CD4-positive, alpha-beta T cell (primary cell): ENCODE measurements around the gene STRC. TPM values are rescaled to one million over a fixed set of nuclear protein-coding genes. Genes with fewer than 3 reads are reported as not detected.
"Not testable (repeated sequence)": the region's sequence is repeated elsewhere in the genome, so short reads cannot be mapped to it uniquely, and the experiment has no call there.

ENCODE experiments used
- ATAC-seq: fragments of 200-7000 bp; cut with Tn5 transposase; one replicate; pipeline ENCODE4 v1.10.0; 2022; ENCODE audit warnings: mild to moderate bottlenecking; ENCODE audit not compliant: poor library complexity
- CTCF ChIA-PET: fragments of 350-600 bp; sonication (Branson Sonifier 250); formaldehyde crosslinking; loops from one replicate; lab custom pipeline; 2021; ENCODE audit warnings: antibody characterized with exemption, inconsistent platforms; lab: Charles Lee
- POLR2A ChIA-PET: fragments of 350-600 bp; sonication (Branson Sonifier 250); formaldehyde crosslinking; loops from one replicate; lab custom pipeline; 2021; ENCODE audit warnings: antibody characterized with exemption, inconsistent platforms; lab: Charles Lee
- DNase-seq, 14 experiments: peaks; one replicate each; pipeline ENCODE4 v3.0.0-alpha.2; 2013 to 2020; ENCODE audit warnings: mixed read lengths in 2 of 14
- H3K27ac ChIP-seq, 2 donors: one replicate each; pipeline versions ENCODE4 v1.5.1 to v1.7.0; 2013; ENCODE audit warnings: low read length in 2 of 2, low read depth in 1 of 2, mild to moderate bottlenecking in 1 of 2
- H3K27me3 ChIP-seq, 2 experiments: 1 replicate in 1 of 2; 2 replicates in 1 of 2; pipeline versions ENCODE4 v1.6.1 to v1.7.0; 2013; ENCODE audit warnings: low read length in 2 of 2, control low read depth in 1 of 2, mild to moderate bottlenecking in 1 of 2, moderate library complexity in 1 of 2; ENCODE audit not compliant: insufficient read depth in 2 of 2, control insufficient read depth in 1 of 2
- H3K36me3 ChIP-seq: one replicate; pipeline ENCODE4 v1.6.1; 2013; ENCODE audit warnings: low read length, control low read depth; ENCODE audit not compliant: insufficient read depth
- H3K4me1 ChIP-seq: one replicate; pipeline ENCODE4 v1.6.1; 2013; ENCODE audit warnings: low read length, control low read depth; ENCODE audit not compliant: insufficient read depth
- H3K4me3 ChIP-seq: one replicate; pipeline ENCODE4 v1.5.1; 2013; ENCODE audit warnings: mild to moderate bottlenecking, low read length, moderate library complexity
- H3K9me3 ChIP-seq, 2 experiments: 1 replicate in 1 of 2; 2 replicates in 1 of 2; pipeline versions ENCODE4 v1.6.1 to v1.7.0; 2013; ENCODE audit warnings: low read length in 2 of 2, mild to moderate bottlenecking in 2 of 2, control low read depth in 1 of 2, moderate library complexity in 1 of 2; ENCODE audit not compliant: control insufficient read depth in 1 of 2, insufficient read depth in 1 of 2
- H3K27ac Mint-ChIP-seq: one replicate; pipeline ENCODE4 v1.8.0; 2020; ENCODE audit warnings: mixed read lengths
- H3K27me3 Mint-ChIP-seq: one replicate; pipeline ENCODE4 v1.8.0; 2021; ENCODE audit warnings: mixed read lengths
- H3K36me3 Mint-ChIP-seq: one replicate; pipeline ENCODE4 v1.8.0; 2021; ENCODE audit warnings: low read depth, mixed read lengths
- H3K4me1 Mint-ChIP-seq: one replicate; pipeline ENCODE4 v1.8.0; 2021; ENCODE audit warnings: low read depth, mixed read lengths
- H3K4me3 Mint-ChIP-seq: one replicate; pipeline ENCODE4 v1.8.0; 2020; ENCODE audit warnings: mild to moderate bottlenecking, mixed read lengths
- H3K9me3 Mint-ChIP-seq: one replicate; pipeline ENCODE4 v1.8.0; 2020; ENCODE audit warnings: mixed read lengths
- intact Hi-C, 2 experiments: fragments of 100-400 bp; cut with DNase I in 1 of 2; cut with micrococcal nuclease in 1 of 2; formaldehyde crosslinking; loops; one replicate each; pipeline versions ENCODE4 v1.15.1 to v1.9.0; 2023 to 2025; cut with DNase I, micrococcal nuclease
- polyA plus RNA-seq, 2 donors: library from polyadenylated mRNA; unstranded; fragments of 120-200 nt; gene quantifications; one replicate each; pipeline ENCODE4 v1.2.1, GENCODE V29; 2013
- total RNA-seq, 174 experiments: library from RNA in 2 of 174; stranded (reverse) in 2 of 174; gene quantifications; one replicate each; pipeline ENCODE4 v1.2.3 and lab custom pipeline; 2021 to 2026

Gene STRC
- 1 to 10 TPM; 1.7 to 2.1 TPM for total RNA-seq
- 0.37 TPM for polyA plus RNA-seq (2013, experiment 1 of 2)
- 1.4 TPM for polyA plus RNA-seq (2013, experiment 2 of 2)
- total RNA-seq (lab: John Stamatoyannopoulos, UW), result 0 to 1.3 (median 0.14) reads per million in 172 experiments

DNA sequence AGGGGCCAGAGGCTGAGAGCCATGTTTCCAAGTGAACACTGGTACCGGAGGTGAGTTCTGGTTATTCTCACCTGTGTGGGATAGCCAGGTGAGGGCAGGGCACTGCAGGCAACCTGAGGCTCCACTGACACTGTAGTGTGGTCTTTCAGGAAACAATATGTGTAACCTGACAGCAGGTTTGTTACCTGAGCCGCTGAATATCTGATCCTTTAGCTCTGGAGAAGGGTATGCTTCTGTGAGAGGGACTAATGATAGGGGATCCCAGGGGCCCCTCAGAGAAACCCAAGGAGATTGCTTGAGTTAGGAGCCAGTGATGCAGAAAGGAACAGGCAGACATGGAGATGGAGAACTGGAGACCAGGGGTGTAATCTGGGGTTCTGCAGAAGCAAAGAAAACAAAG lies at the start of gene STRC:
Gene STRC, minus strand, starts transcription at position 101 of the 400 bp plus-strand sequence. Its CDS starts 78 bp downstream, at position 23.
- ATAC-seq, intact Hi-C loops: not testable (repeated sequence)

DNA sequence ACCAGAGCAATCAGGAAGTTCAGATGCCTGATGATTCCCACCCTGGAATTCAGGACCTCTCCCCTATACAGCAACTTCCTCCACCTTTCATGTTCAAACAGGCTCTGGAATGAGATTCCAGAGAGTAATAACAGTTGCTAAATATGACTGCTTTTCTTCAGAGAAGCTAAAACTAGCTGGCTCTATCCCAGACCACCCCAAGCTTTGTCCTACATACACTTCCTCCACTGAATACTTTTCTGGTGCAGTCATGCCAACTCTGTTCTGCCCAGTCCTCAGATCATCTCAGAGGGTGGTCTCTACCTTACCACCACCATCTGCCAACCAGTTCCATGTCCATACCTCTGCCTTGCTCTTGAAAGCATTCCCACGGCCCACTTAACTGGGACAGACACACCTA lies 47.6 kb upstream of the STRC start:
- CTCF ChIA-PET, H3K9me3 ChIP-seq, DNase-seq, H3K4me1 Mint-ChIP-seq, H3K27ac Mint-ChIP-seq, POLR2A ChIA-PET, H3K4me3 Mint-ChIP-seq, H3K27me3 ChIP-seq, H3K4me1 ChIP-seq, H3K27ac ChIP-seq, H3K27me3 Mint-ChIP-seq, H3K36me3 Mint-ChIP-seq, ATAC-seq, H3K36me3 ChIP-seq, intact Hi-C loops, H3K9me3 Mint-ChIP-seq, H3K4me3 ChIP-seq: not testable (repeated sequence)

More for the DNA sequence above, at the start of gene STRC:
- H3K4me1 Mint-ChIP-seq, H3K36me3 ChIP-seq, H3K27me3 ChIP-seq, DNase-seq, H3K4me3 ChIP-seq, H3K36me3 Mint-ChIP-seq, H3K4me1 ChIP-seq, H3K9me3 ChIP-seq, H3K4me3 Mint-ChIP-seq, H3K27ac ChIP-seq, H3K9me3 Mint-ChIP-seq, CTCF ChIA-PET, POLR2A ChIA-PET, H3K27ac Mint-ChIP-seq: not testable (repeated sequence)
- H3K27me3 Mint-ChIP-seq, result peaks cover 13% of the 10 kb centered on the region

DNA sequence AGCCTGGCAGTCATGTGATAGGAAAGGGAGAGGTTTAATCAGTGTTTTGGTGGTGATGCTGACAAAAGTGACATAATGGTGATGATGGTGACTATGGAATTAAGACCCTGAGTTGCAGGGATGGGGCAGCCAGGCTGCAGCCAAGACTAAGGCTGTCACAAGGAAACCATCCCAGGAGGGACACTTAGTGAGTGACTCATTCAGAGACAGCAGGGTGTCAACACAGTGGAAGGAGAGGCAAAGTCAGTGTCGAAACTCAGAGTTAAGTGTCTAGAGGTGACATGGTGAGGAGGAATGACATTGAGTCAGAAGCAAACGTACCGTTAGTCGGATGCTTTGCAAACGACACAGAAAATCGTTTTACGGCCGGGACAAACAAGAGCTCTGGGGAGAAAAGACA lies 44.7 kb upstream of the STRC start:
- H3K36me3 ChIP-seq, H3K4me1 Mint-ChIP-seq, H3K9me3 Mint-ChIP-seq, CTCF ChIA-PET, H3K27ac Mint-ChIP-seq, H3K4me3 ChIP-seq, DNase-seq, ATAC-seq, H3K9me3 ChIP-seq, POLR2A ChIA-PET, H3K36me3 Mint-ChIP-seq, intact Hi-C loops, H3K4me1 ChIP-seq, H3K27me3 ChIP-seq, H3K27me3 Mint-ChIP-seq, H3K27ac ChIP-seq, H3K4me3 Mint-ChIP-seq: not testable (repeated sequence)

DNA sequence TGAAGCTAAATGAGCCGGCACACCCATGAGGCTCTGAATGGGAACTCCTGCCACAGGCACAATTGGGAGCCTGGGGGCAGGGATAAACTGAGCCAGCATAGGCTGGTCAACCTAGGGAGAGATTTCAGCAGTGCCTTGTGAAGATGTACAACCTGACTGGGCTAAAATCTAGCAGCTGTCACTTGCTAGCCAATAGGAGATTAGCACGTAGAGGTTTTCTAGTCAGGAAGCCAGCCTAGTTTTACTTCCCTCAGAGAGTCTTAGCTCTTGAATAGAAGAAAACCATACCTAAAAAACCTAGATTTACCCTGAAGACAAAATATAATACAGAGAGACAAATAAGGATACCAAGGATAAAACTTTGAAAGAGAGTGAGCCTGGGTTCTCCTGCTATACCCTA lies 43.7 kb upstream of the STRC start:
- H3K9me3 Mint-ChIP-seq, H3K4me3 Mint-ChIP-seq, H3K27ac ChIP-seq, POLR2A ChIA-PET, H3K27ac Mint-ChIP-seq, H3K4me1 ChIP-seq, H3K36me3 Mint-ChIP-seq, ATAC-seq, DNase-seq, H3K4me3 ChIP-seq, H3K4me1 Mint-ChIP-seq, H3K27me3 ChIP-seq, H3K36me3 ChIP-seq, intact Hi-C loops, H3K9me3 ChIP-seq, H3K27me3 Mint-ChIP-seq, CTCF ChIA-PET: not testable (repeated sequence)

DNA sequence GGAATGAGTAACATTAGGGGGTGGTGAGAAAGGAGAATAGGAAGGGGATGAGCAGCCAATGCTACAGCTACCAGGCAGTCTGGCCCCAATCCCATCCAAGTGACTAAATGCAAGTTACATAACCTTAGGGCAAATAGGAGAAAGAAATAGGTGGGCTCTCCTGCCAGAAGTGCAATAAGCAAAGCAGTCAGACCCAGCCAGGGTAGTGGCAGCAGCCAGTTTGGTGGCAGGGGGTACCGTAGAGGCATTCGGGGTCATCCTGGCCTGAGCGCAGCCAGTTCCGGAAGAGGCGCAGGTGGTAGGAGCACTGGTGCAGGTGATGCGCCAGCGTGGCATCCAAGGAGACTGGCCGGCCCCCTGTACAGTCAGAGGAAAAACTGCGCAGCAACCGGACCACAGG lies 41.1 kb upstream of the STRC start:
- H3K27ac Mint-ChIP-seq, H3K4me1 ChIP-seq, H3K9me3 Mint-ChIP-seq, H3K4me1 Mint-ChIP-seq, CTCF ChIA-PET, DNase-seq, H3K4me3 Mint-ChIP-seq, ATAC-seq, H3K36me3 ChIP-seq, H3K27me3 ChIP-seq, H3K27me3 Mint-ChIP-seq, H3K4me3 ChIP-seq, H3K9me3 ChIP-seq, H3K36me3 Mint-ChIP-seq, intact Hi-C loops, POLR2A ChIA-PET, H3K27ac ChIP-seq: not testable (repeated sequence)

DNA sequence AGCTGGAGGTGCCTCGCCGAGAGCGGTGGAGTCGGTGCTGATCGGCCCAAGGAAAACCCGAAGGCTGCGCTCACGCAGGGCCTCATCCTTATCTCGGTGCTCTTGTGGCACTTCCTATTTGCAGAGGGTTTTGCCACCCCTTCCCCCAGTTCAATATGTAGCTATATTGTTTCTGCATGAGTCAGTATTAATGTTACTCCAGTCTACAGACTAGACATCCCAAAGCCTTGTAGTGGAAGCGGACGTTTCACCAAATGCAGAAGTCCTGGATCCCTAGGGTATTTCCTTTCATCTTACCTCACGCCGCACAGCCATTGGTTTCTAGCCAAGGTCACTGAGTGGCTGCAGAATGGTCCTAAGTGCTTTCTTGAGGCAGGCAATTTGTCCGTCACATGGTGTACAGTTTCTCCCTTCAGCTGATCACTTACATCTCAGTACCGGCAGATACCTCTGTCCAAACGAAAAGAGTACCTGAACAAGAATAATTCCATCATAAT lies 30.9 kb upstream of the STRC start:
- H3K27me3 Mint-ChIP-seq, result peaks cover 13% of the 10 kb centered on the region
- POLR2A ChIA-PET, result not testable (repeated sequence)

More for the DNA sequence above, 30.9 kb upstream of the STRC start:
- H3K27ac Mint-ChIP-seq, H3K4me1 Mint-ChIP-seq, H3K9me3 ChIP-seq, CTCF ChIA-PET, H3K27ac ChIP-seq, H3K9me3 Mint-ChIP-seq, intact Hi-C loops, H3K36me3 ChIP-seq, H3K4me3 ChIP-seq, DNase-seq, H3K4me3 Mint-ChIP-seq, H3K4me1 ChIP-seq, H3K27me3 ChIP-seq: not testable (repeated sequence)
- peaks cover 16% of the 10 kb centered on the region for H3K36me3 Mint-ChIP-seq
- peak; percentile 67 for ATAC-seq
